GM10248 (cell line): ENCODE data around the gene DEGS1.

ENCODE experiments used
- CTCF ChIA-PET: fragments of 300-600 bp; sonication (Branson Sonifier 250); formaldehyde crosslinking; extraction: SDS; loops from one replicate; lab custom pipeline; 2021; ENCODE audit warnings: antibody characterized with exemption; lab: Yijun Ruan, JAX
- POLR2A ChIA-PET: fragments of 350-650 bp; sonication (Branson Sonifier 250); formaldehyde crosslinking; extraction: SDS; loops from one replicate; lab custom pipeline; 2020; ENCODE audit warnings: antibody characterized with exemption; lab: Yijun Ruan, JAX
- DNase-seq: peaks from one replicate; pipeline ENCODE4 v3.0.0; 2012; ENCODE audit errors: extremely low spot score
- CTCF ChIP-seq: IDR thresholded peaks from 2 replicates; pipeline ENCODE4 v1.5.1; 2012; ENCODE audit warnings: mild to moderate bottlenecking, low read depth; ENCODE audit errors: extremely low read depth, missing control alignments, control extremely low read depth

The DEGS1 gene

GRCh38 chr1:224216382-224216781 is 33.3 kb downstream of the DEGS1 start:
- no peak for DNase-seq
- TF ChIP-seq CTCF = no peak
- POLR2A ChIA-PET = no interaction called here
- CTCF ChIA-PET = no interaction called here

- ChIA-PET CTCF (no interaction called here), POLR2A (no interaction called here)
- no peak for DNase-seq
- TF ChIP-seq CTCF = no peak
These were observed 34.9 kb downstream of the DEGS1 start for GRCh38 chr1:224217655-224218623.

DNA sequence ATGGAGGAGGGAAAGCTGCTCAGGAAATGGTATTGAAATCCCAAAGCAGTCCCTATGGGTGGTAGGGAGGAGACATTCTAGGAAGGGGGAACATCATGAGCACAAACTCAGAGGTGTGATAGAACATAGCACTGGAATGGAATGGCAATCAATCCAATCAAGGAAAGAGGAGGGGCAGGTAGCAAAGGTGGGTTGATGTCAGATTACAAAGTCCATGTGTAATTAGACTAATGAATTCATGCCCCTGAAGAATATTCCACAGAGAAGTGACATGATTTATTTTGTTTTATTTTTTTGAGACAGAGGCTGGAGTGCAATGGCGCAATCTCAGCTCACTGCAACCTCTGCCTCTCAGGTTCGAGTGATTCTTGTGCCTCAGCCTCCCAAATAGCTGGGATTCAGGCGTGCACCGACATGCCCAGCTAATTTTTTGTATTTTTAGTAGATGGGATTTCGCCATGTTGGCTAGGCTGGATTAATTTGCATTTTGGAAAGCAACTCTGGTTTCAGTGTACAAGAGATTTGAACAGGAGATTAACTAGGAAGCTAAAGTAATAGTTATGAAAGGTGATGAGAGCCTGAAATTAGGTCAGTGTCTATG is 36.1 kb downstream of the DEGS1 start:
- POLR2A ChIA-PET = no interaction called here
- TF ChIP-seq CTCF = no peak
- CTCF ChIA-PET = interaction anchor here (0.6 to 1.4 kb wide), 3 partner anchors 17 to 428 kb away, joined by 3 to 4 read pairs (median 3); no protein-coding TSS in a partner anchor
- DNase-seq = no peak

- CTCF ChIA-PET = interaction anchor here (0.6 to 1.4 kb wide), 3 partner anchors 17 to 429 kb away, joined by 3 to 4 read pairs (median 3); no protein-coding TSS in a partner anchor
These were observed 36.6 kb downstream of the DEGS1 start for GRCh38 chr1:224219612-224220059.

GRCh38 chr1:224223819-224224714 is 41.0 kb downstream of the DEGS1 start:
- ChIA-PET CTCF (interaction anchor here (0.7 to 0.9 kb wide), 2 partner anchors 14 to 31 kb away, joined by 3 read pairs; no protein-coding TSS in a partner anchor), POLR2A (no interaction called here)
- no peak for TF ChIP-seq CTCF
- DNase-seq = no peak

More at GRCh38 chr1:224219612-224220059, 36.6 kb downstream of the DEGS1 start:
- TF ChIP-seq CTCF = no peak
- DNase-seq = no peak
- POLR2A ChIA-PET = no interaction called here
